ENCODE results near the gene SESN2.
A peak's percentile ranks its signal among the peaks of the same experiment; 100 is the strongest.
"Not testable (repeated sequence)": the region's sequence is repeated elsewhere in the genome, so short reads cannot be mapped to it uniquely, and the experiment has no call there.

The SESN2 gene

GRCh38 chr1:28314547-28314941 is 55.2 kb downstream of the SESN2 start:
- in situ Hi-C loops (cut with MboI; ENCODE audit: low pct_unique_long_range_greater_than_20kb, low sequenced_read_pairs): no loop called here
- peak; percentile 60 for DNase-seq

GRCh38 chr1:28317014-28317413 is 57.7 kb downstream of the SESN2 start:
- no peak for DNase-seq
- in situ Hi-C loops (cut with MboI; ENCODE audit: low pct_unique_long_range_greater_than_20kb, low sequenced_read_pairs): no loop called here

DNA sequence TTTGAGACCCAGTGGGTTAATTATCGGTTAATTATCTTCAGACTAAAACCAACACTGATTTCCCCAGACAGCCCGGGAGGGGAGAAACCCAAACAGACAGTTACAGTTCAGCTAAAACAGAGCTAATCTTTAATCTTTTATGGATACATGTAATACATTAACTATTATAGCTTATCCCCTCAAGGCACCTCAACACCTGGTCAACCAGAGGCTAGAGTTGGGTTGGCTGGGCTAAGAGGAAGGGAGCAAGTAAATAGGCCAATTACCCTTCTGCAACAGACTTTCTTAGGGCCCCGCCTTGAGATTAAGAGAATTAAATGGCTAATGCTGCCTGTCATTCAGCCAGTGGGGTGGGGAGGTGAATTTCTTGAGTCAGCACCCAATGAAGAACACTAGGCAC is 62.9 kb downstream of the SESN2 start:
- no peak for DNase-seq

DNA sequence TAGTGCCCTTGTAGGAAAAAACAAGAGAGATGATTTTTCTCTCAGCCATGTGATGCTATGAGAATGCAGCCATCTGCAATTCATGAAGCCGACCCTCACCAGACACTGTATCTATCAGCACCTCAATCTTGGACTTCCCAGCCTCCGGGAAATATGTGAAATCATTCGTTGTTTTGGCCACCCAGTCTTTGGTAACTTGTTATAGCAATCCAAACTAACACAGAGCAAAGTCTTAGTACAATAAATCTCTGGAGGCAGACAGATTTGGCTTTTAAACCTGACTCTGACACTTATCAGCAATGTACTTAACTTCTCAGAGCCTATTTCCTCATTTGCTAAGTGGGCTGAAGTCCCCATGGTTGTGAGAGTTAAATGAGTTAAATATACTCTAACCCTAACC is 64.4 kb downstream of the SESN2 start:
- peak; percentile 39 for DNase-seq
- in situ Hi-C loops (cut with MboI; ENCODE audit: low pct_unique_long_range_greater_than_20kb, low sequenced_read_pairs): no loop called here

More for the DNA sequence above, 62.9 kb downstream of the SESN2 start:
- in situ Hi-C loops (cut with MboI; ENCODE audit: low pct_unique_long_range_greater_than_20kb, low sequenced_read_pairs): no loop called here

GRCh38 chr1:28326515-28326914 is 67.2 kb downstream of the SESN2 start:
- DNase-seq: no peak
- in situ Hi-C loops (cut with MboI; ENCODE audit: low pct_unique_long_range_greater_than_20kb, low sequenced_read_pairs): no loop called here

DNA sequence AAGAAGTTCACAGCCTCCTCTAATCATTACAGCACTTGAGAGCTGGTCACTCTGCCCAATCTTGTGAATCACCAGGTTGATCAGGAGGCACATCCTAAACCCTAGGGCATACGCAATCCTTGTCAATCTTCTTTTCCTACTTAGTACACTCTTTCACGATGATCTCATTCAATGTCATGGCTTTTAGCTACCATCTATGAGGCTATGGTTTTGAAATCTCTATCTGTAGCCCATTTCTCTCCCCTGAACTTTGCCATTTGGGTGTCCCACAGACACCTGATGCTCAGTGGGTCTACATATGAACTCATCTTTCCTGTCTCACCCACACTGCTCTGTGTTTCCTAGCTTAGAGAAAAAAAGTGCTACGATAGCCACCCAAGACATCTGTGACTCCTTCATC is 67.7 kb downstream of the SESN2 start:
- no peak for DNase-seq
- in situ Hi-C loops (cut with MboI; ENCODE audit: low pct_unique_long_range_greater_than_20kb, low sequenced_read_pairs): no loop called here

DNA sequence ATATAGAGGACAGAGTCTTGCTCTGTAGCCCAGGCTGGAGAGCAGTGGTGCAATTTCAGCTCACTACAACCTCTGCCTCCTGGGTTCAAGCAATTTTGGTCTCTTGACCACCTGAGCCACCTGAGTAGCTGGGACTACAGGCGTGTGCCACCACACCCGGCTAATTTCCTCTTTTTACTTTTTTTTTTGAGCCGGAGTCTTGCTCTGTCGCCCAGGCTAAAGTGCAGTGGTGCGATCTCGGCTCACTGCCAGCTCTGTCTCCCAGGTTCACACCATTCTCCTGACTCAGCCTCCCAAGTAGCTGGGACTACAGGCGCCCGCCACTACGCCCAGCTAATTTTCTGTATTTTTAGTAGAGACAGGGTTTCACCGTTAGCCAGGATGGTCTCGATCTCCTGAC is 68.1 kb downstream of the SESN2 start:
- in situ Hi-C loops (cut with MboI; ENCODE audit: low pct_unique_long_range_greater_than_20kb, low sequenced_read_pairs); DNase-seq: not testable (repeated sequence)

GRCh38 chr1:28328228-28328648 is 68.9 kb downstream of the SESN2 start:
- in situ Hi-C loops (cut with MboI; ENCODE audit: low pct_unique_long_range_greater_than_20kb, low sequenced_read_pairs): no loop called here
- DNase-seq: no peak

DNA sequence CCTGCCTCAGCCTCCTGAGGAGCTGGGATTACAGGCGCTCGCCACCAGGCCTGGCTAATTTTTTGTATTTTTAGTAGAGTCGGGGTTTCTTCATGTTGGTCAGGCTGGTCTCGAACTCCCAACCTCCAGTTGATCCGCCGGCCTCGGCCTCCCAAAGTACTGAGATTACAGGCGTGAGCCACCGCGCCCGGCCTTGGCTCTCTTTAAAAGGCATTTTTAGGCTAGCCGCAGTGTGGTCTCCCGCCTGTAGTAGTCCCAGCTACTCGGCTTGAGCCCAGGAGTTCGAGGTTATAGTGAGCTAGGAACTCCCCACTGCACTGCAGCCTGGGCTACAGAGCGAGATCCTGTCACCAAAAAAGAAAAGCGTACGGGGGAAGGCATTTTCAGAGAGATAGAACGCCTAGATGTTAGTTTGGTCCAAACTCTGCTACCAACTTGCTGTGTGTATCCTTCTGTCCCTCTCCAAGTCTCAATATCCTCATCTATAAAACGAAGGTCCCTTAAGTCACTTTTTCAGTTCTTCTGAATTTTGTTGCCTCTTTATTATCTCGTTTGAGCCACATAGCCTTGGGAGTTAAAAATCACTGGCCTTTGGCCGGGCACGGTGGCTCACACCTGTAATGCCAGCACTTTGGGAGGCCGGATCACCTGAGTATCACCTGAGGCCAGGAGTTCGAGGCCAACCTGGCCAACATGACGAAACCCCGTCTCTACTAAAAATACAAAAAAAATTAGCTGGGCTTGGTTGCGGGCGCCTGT is 70.3 kb downstream of the SESN2 start:
- in situ Hi-C loops (cut with MboI; ENCODE audit: low pct_unique_long_range_greater_than_20kb, low sequenced_read_pairs): no loop called here
- DNase-seq: peak; percentile 59
